ENCODE data around the gene EDAR. TPM values are rescaled to one million over a fixed set of nuclear protein-coding genes. Genes with fewer than 3 reads are reported as not detected.

The EDAR gene
- total and polyA plus RNA-seq, 2 of the 8 experiments (the other 6 are each of a cell fraction or from before 2014, with no cell fraction given), result not detected

GRCh38 chr2:108845923-108846322 is 143.1 kb downstream of the EDAR start:
- no peak overlapping the region for H3K27ac ChIP-seq (ENCODE audit: low read depth, low read length)

More at GRCh38 chr2:108845923-108846322, 143.1 kb downstream of the EDAR start:
- Histone ChIP-seq H3K14ac (ENCODE audit: insufficient read length) (no peak overlapping the region), H3K9me3 (ENCODE audit: insufficient read depth in 2 of 2, low read depth in 1 of 2, low read length in 1 of 2) (no peaks in the 10 kb centered on the region), H3K9ac (replicated peaks in 1 of 4; ENCODE audit: extremely low read depth in 1 of 4, low read depth in 3 of 4, low read length in 3 of 4) (no peak overlapping the region), H3K18ac (ENCODE audit: extremely low read depth, low read length) (no peak overlapping the region), H3K79me1 (ENCODE audit: low read depth, low read length) (no peaks in the 10 kb centered on the region), H3K4me1 (replicated peaks in 1 of 4; ENCODE audit: control insufficient read depth in 3 of 4, insufficient read depth in 4 of 4, low read length in 3 of 4) (no peaks in the 10 kb centered on the region), H3K23ac (ENCODE audit: insufficient read length) (no peak overlapping the region), H3K4me3 (ENCODE audit: extremely low read depth in 1 of 4, insufficient read depth in 2 of 4, low read depth in 3 of 4, low read length in 4 of 4) (no peak overlapping the region), H2AFZ (ENCODE audit: low read length) (no peak overlapping the region), H3K4ac (replicated peaks; ENCODE audit: insufficient read length, low read depth, low read length) (no peak overlapping the region), H2BK120ac (replicated peaks; ENCODE audit: low read depth, low read length) (no peak overlapping the region), H4K5ac (ENCODE audit: insufficient read length, low read depth, low read length) (no peak overlapping the region), H3K23me2 (ENCODE audit: low read depth, low read length) (no peaks in the 10 kb centered on the region), H3K79me2 (ENCODE audit: control insufficient read depth in 1 of 2, insufficient read depth in 2 of 2, low read length in 2 of 2) (no peaks in the 10 kb centered on the region), H3K4me2 (ENCODE audit: insufficient read depth in 1 of 2, low read depth in 2 of 2, low read length in 2 of 2) (no peak overlapping the region), H2BK12ac (ENCODE audit: low read depth, low read length) (no peak overlapping the region), H2AK5ac (ENCODE audit: low read depth, low read length) (no peak overlapping the region), H2BK15ac (ENCODE audit: low read length) (no peak overlapping the region), H3K27me3 (replicated peaks in 1 of 4; ENCODE audit: control insufficient read depth in 3 of 4, extremely low read depth in 1 of 4, insufficient read depth in 3 of 4, low read length in 3 of 4) (no peaks in the 10 kb centered on the region), H3K36me3 (ENCODE audit: control insufficient read depth in 2 of 4, insufficient read depth in 4 of 4, low read length in 3 of 4) (peaks cover 0 to 18% (median 5%) of the 10 kb centered on the region in 4 experiments; a peak in 5 of 8 replicates), H4K20me1 (replicated peaks in 1 of 2; ENCODE audit: control insufficient read depth in 1 of 2, insufficient read depth in 2 of 2, low read length in 2 of 2) (peaks cover 0 to 1% of the 10 kb centered on the region in 2 experiments), H4K8ac (ENCODE audit: extremely low read depth, insufficient read depth, low read length) (no peak overlapping the region), H3K56ac (replicated peaks; ENCODE audit: insufficient read length, low read depth, low read length) (no peak overlapping the region), H2BK5ac (ENCODE audit: low read depth, low read length) (no peak overlapping the region), H4K91ac (replicated peaks; ENCODE audit: insufficient read length, low read length) (no peak overlapping the region), H2BK20ac (ENCODE audit: low read length) (no peak overlapping the region)
- DNase-seq (ENCODE audit: low read depth in 1 of 2, low spot score in 2 of 2), result no peak
- FAIRE-seq, result no peak
- POLR2A ChIA-PET (ENCODE audit: partially characterized antibody), result no interaction called here
- TF ChIP-seq RFX5 (IDR thresholded peaks at IDR 0.05; ENCODE audit: borderline replicate concordance, low read depth, low read length) (no peak), JUN (IDR thresholded peaks at IDR 0.05; ENCODE audit: low read depth, low read length) (no peak), EGR1 (IDR thresholded peaks at IDR 0.05; ENCODE audit: borderline replicate concordance, low read depth, low read length) (no peak), TAF7 (optimal IDR thresholded peaks at IDR 0.05; ENCODE audit: borderline replicate concordance, low read depth, low read length) (no peak), SUZ12 (IDR thresholded peaks at IDR 0.05; ENCODE audit: low read length) (no peak), E2F6 (IDR thresholded peaks at IDR 0.05) (no peak)
- CTCF ChIA-PET (ENCODE audit: partially characterized antibody), result no interaction called here

Data from H1 (cell line).